HepG2 (cell line): ENCODE data around the gene TEKT5. TPM values are rescaled to one million over a fixed set of nuclear protein-coding genes. Genes with fewer than 3 reads are reported as not detected.
A peak's percentile ranks its signal among the peaks of the same experiment; 100 is the strongest.

Experiments used
- CBX5 ChIP-seq: sonication (generic); formaldehyde crosslinking; IDR thresholded peaks from 2 replicates; pipeline ENCODE4 v1.4.0; 2020; ENCODE audit warnings: missing genetic modification reagents, borderline replicate concordance
- FIP1L1 ChIP-seq: fragments of 200-400 bp; formaldehyde crosslinking; IDR thresholded peaks from 2 replicates; pipeline ENCODE4 v1.6.1; 2018; ENCODE audit warnings: low read depth, mild to moderate bottlenecking, low read length, moderate library complexity, borderline replicate concordance; ENCODE audit not compliant: insufficient read depth
- GLI4 ChIP-seq: sonication (generic); formaldehyde crosslinking; IDR thresholded peaks from 2 replicates; pipeline ENCODE4 v1.5.1; 2020; ENCODE audit warnings: missing genetic modification reagents, mild to moderate bottlenecking, moderate library complexity, borderline replicate concordance
- HNF4G ChIP-seq, 2 experiments: sonication (generic) in 1 of 2; formaldehyde crosslinking in 1 of 2; IDR thresholded peaks; 2 replicates each; pipeline versions ENCODE4 v1.4.0 to v1.6.1; 2011 to 2020; ENCODE audit warnings: borderline replicate concordance in 2 of 2, low read depth in 2 of 2, mild to moderate bottlenecking in 2 of 2, low read length in 1 of 2, missing genetic modification reagents in 1 of 2, moderate library complexity in 1 of 2
- IKZF4 ChIP-seq: sonication (generic); formaldehyde crosslinking; IDR thresholded peaks from 2 replicates; pipeline ENCODE4 v1.5.1; 2020; ENCODE audit warnings: borderline replicate concordance, mild to moderate bottlenecking, low read depth, missing genetic modification reagents; ENCODE audit errors: not compliant biosample characterization
- MZF1 ChIP-seq: sonication (generic); formaldehyde crosslinking; IDR thresholded peaks from 2 replicates; pipeline ENCODE4 v1.8.1; 2023; ENCODE audit warnings: mild to moderate bottlenecking, missing genetic modification reagents, borderline replicate concordance
- POLR2A ChIP-seq, 2 experiments: IDR thresholded peaks; 2 replicates each; pipeline ENCODE4 v1.6.1; 2011; ENCODE audit warnings: low read depth in 2 of 2, low read length in 2 of 2, mild to moderate bottlenecking in 1 of 2, moderate library complexity in 1 of 2; ENCODE audit not compliant: insufficient read depth in 1 of 2
- TBX3 ChIP-seq: fragments of 450-650 bp; IDR thresholded peaks from 2 replicates; pipeline ENCODE4 v1.6.1; 2017; ENCODE audit warnings: antibody characterized with exemption, mild to moderate bottlenecking, inconsistent platforms, borderline replicate concordance
- THAP11 ChIP-seq: IDR thresholded peaks from 2 replicates; pipeline ENCODE4 v1.6.1; 2016; ENCODE audit warnings: missing biosample characterization, missing genetic modification reagents
- YEATS4 ChIP-seq: sonication (generic); formaldehyde crosslinking; IDR thresholded peaks from 2 replicates; pipeline ENCODE4 v1.4.0; 2020; ENCODE audit warnings: missing genetic modification reagents, borderline replicate concordance
- ZC3H13 ChIP-seq: sonication (generic); formaldehyde crosslinking; IDR thresholded peaks from 2 replicates; pipeline ENCODE4 v1.8.1; 2023; ENCODE audit warnings: mild to moderate bottlenecking, missing genetic modification reagents, moderate library complexity
- ZFP62 ChIP-seq: sonication (generic); formaldehyde crosslinking; IDR thresholded peaks from 2 replicates; pipeline ENCODE4 v1.4.0; 2020; ENCODE audit warnings: missing genetic modification reagents
- ZNF235 ChIP-seq: sonication (generic); formaldehyde crosslinking; IDR thresholded peaks from 2 replicates; pipeline ENCODE4 v1.8.1; 2023; ENCODE audit warnings: mild to moderate bottlenecking, missing genetic modification reagents, borderline replicate concordance
- ZNF430 ChIP-seq: sonication (generic); formaldehyde crosslinking; IDR thresholded peaks from 2 replicates; pipeline ENCODE4 v1.9.0; 2021; ENCODE audit warnings: mild to moderate bottlenecking, missing genetic modification reagents
- ZNF607 ChIP-seq: sonication (generic); formaldehyde crosslinking; IDR thresholded peaks from 2 replicates; pipeline ENCODE4 v1.5.1; 2020; ENCODE audit warnings: missing genetic modification reagents, mild to moderate bottlenecking, borderline replicate concordance
- ZNF883 ChIP-seq: sonication (generic); formaldehyde crosslinking; IDR thresholded peaks from 2 replicates; pipeline ENCODE4 v1.5.1; 2020; ENCODE audit warnings: mild to moderate bottlenecking, missing genetic modification reagents; ENCODE audit errors: not compliant biosample characterization
- ZSCAN9 ChIP-seq: IDR thresholded peaks from 2 replicates; pipeline ENCODE4 v1.6.1; 2016; ENCODE audit warnings: borderline replicate concordance
- polyA plus RNA-seq, 8 experiments: library from polyadenylated mRNA; depleted of rRNA in 3 of 8; stranded (reverse) in 7 of 8; unstranded in 1 of 8; fragments of >200 nt; fragmentation: Illumina TruSeq in 4 of 8; extraction: Trizol in 4 of 8; gene quantifications; 2 replicates each; pipeline versions ENCODE4 v1.2.1 to v1.2.3, GENCODE V29; 2011 to 2016; ENCODE audit warnings: low read depth in 4 of 8, missing spikeins in 1 of 8, mixed read lengths in 1 of 8; ENCODE audit not compliant: insufficient read depth in 1 of 8
- total RNA-seq, 5 experiments: library from RNA; depleted of rRNA; stranded (reverse); fragments of >200 nt; fragmentation: Illumina TruSeq; extraction: Trizol; gene quantifications; 2 replicates each; pipeline ENCODE4 v1.2.3, GENCODE V29; 2016; ENCODE audit warnings: low read depth in 1 of 5
- TF ChIP-seq, protein P1 (sequence below): IDR thresholded peaks from 2 replicates; pipeline ENCODE4 v1.6.1; 2016; ENCODE audit warnings: missing genetic modification reagents, missing compliant biosample characterization
- TF ChIP-seq, protein P2 (sequence below): sonication (generic); formaldehyde crosslinking; IDR thresholded peaks from 2 replicates; pipeline ENCODE4 v1.4.0; 2020; ENCODE audit warnings: missing genetic modification reagents, borderline replicate concordance
- TF ChIP-seq, protein P3 (sequence below): sonication (generic); formaldehyde crosslinking; conservative IDR thresholded peaks from 2 replicates; pipeline ENCODE4 v1.4.0; 2020; ENCODE audit warnings: missing genetic modification reagents
- TF ChIP-seq, protein P4 (sequence below): sonication (generic); formaldehyde crosslinking; conservative IDR thresholded peaks from 2 replicates; pipeline ENCODE4 v1.8.1; 2023; ENCODE audit warnings: missing genetic modification reagents

The TEKT5 gene
- total and polyA plus RNA-seq, 2 of the 13 experiments (the other 11 are each of a cell fraction or from before 2014, with no cell fraction given), result 0.16 TPM; not detected in 1

DNA sequence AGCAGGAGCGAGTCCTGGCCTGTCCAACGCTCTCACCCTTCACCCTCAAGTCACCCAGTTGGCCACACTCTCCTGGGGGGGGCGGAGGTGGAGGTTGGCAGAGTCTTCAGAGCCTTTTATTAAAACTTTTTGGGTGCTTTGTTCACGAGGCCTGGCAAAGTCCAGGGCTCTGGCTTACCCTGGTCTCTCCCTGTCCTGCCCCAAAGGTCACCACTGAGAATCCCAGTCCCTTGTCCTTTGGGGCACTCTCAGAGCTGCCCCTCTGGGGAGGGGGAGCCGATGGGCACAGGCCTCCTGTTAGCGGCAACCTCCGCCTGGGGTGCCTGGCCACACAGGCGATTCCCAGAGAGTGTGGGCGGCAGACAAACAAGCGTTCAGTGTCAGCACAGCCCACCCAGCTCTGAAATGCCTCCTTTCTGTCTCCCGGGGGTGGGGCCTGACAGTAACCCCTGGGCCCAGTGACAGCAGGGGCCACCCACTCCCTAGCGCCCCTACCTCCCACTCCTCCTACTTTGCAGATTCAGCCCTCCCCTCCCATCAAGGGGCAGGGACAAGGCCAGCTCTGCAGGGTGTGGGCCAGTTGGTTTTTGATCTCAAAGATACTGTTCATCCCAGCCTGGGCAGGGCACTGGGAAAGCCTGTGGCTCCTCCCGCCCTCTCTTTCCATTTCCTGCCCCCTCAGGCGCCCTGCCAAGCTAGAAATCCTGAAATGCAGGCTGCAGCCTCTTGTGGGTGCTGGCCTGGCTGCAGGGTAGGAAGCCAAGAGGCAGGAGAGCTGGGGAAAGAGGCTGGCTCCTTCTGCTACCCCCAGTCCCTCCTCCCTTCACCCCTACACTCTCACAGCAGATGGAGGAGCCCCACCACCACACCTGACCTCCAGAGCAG lies 77.7 kb downstream of the TEKT5 start (continued):
- TF ChIP-seq, protein P1, sequence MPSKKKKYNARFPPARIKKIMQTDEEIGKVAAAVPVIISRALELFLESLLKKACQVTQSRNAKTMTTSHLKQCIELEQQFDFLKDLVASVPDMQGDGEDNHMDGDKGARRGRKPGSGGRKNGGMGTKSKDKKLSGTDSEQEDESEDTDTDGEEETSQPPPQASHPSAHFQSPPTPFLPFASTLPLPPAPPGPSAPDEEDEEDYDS (CRISPR knock-in tag), result peak; percentile 91
- TF ChIP-seq CBX5 (peak; percentile 61; the same call in 1 of the 2 replicates), ZNF607 (peak; percentile 91), GLI4 (CRISPR knock-in tag) (0 out of 2 replicates have a peak, but pooled peaks have one; percentile 19), ZC3H13 (CRISPR knock-in tag) (0 out of 2 replicates have a peak, but pooled peaks have one; percentile 68), IKZF4 (peak; percentile 29), HNF4G (IDR thresholded peaks at IDR 0.05; ENCODE audit: borderline replicate concordance, low read depth, low read length) (0 out of 2 replicates have a peak, but pooled peaks have one; percentile 20), HNF4G (CRISPR knock-in tag; IDR thresholded peaks at IDR 0.05; ENCODE audit: borderline replicate concordance, low read depth) (peak; percentile 78; the same call in 1 of the 2 replicates), ZNF883 (CRISPR knock-in tag) (no peak), MZF1 (CRISPR knock-in tag) (no peak), FIP1L1 (no peak), POLR2A (IDR thresholded peaks at IDR 0.05; ENCODE audit: insufficient read depth in 1 of 2, low read depth in 2 of 2, low read length in 2 of 2) (peak in 1 of 2 experiments; percentile 83; a peak in 3 of 4 replicates), ZSCAN9 (CRISPR knock-in tag) (peak; percentile 86; the same call in 1 of the 2 replicates), ZFP62 (CRISPR knock-in tag) (no peak), YEATS4 (CRISPR knock-in tag) (peak; percentile 64; the same call in 1 of the 2 replicates), ZNF430 (CRISPR knock-in tag) (peak; percentile 84; the same call in 1 of the 2 replicates), TBX3 (no peak), THAP11 (peak; percentile 49; the same call in 1 of the 2 replicates), ZNF235 (CRISPR knock-in tag) (no peak; the same call in 1 of the 2 replicates)
- TF ChIP-seq, protein P2, sequence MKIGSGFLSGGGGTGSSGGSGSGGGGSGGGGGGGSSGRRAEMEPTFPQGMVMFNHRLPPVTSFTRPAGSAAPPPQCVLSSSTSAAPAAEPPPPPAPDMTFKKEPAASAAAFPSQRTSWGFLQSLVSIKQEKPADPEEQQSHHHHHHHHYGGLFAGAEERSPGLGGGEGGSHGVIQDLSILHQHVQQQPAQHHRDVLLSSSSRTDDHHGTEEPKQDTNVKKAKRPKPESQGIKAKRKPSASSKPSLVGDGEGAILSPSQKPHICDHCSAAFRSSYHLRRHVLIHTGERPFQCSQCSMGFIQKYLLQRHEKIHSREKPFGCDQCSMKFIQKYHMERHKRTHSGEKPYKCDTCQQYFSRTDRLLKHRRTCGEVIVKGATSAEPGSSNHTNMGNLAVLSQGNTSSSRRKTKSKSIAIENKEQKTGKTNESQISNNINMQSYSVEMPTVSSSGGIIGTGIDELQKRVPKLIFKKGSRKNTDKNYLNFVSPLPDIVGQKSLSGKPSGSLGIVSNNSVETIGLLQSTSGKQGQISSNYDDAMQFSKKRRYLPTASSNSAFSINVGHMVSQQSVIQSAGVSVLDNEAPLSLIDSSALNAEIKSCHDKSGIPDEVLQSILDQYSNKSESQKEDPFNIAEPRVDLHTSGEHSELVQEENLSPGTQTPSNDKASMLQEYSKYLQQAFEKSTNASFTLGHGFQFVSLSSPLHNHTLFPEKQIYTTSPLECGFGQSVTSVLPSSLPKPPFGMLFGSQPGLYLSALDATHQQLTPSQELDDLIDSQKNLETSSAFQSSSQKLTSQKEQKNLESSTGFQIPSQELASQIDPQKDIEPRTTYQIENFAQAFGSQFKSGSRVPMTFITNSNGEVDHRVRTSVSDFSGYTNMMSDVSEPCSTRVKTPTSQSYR (CRISPR knock-in tag), result 0 out of 2 replicates have a peak, but pooled peaks have one; percentile 25
- TF ChIP-seq, protein P3, sequence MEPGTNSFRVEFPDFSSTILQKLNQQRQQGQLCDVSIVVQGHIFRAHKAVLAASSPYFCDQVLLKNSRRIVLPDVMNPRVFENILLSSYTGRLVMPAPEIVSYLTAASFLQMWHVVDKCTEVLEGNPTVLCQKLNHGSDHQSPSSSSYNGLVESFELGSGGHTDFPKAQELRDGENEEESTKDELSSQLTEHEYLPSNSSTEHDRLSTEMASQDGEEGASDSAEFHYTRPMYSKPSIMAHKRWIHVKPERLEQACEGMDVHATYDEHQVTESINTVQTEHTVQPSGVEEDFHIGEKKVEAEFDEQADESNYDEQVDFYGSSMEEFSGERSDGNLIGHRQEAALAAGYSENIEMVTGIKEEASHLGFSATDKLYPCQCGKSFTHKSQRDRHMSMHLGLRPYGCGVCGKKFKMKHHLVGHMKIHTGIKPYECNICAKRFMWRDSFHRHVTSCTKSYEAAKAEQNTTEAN (CRISPR knock-in tag), result peak; percentile 33; the same call in 1 of the 2 replicates
- TF ChIP-seq, protein P4, sequence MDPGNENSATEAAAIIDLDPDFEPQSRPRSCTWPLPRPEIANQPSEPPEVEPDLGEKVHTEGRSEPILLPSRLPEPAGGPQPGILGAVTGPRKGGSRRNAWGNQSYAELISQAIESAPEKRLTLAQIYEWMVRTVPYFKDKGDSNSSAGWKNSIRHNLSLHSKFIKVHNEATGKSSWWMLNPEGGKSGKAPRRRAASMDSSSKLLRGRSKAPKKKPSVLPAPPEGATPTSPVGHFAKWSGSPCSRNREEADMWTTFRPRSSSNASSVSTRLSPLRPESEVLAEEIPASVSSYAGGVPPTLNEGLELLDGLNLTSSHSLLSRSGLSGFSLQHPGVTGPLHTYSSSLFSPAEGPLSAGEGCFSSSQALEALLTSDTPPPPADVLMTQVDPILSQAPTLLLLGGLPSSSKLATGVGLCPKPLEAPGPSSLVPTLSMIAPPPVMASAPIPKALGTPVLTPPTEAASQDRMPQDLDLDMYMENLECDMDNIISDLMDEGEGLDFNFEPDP (CRISPR knock-in tag), result no peak
